ENCODE data around the gene PIEZO1.
"Not testable (repeated sequence)": the region's sequence is repeated elsewhere in the genome, so short reads cannot be mapped to it uniquely, and the experiment has no call there.

The PIEZO1 gene

DNA sequence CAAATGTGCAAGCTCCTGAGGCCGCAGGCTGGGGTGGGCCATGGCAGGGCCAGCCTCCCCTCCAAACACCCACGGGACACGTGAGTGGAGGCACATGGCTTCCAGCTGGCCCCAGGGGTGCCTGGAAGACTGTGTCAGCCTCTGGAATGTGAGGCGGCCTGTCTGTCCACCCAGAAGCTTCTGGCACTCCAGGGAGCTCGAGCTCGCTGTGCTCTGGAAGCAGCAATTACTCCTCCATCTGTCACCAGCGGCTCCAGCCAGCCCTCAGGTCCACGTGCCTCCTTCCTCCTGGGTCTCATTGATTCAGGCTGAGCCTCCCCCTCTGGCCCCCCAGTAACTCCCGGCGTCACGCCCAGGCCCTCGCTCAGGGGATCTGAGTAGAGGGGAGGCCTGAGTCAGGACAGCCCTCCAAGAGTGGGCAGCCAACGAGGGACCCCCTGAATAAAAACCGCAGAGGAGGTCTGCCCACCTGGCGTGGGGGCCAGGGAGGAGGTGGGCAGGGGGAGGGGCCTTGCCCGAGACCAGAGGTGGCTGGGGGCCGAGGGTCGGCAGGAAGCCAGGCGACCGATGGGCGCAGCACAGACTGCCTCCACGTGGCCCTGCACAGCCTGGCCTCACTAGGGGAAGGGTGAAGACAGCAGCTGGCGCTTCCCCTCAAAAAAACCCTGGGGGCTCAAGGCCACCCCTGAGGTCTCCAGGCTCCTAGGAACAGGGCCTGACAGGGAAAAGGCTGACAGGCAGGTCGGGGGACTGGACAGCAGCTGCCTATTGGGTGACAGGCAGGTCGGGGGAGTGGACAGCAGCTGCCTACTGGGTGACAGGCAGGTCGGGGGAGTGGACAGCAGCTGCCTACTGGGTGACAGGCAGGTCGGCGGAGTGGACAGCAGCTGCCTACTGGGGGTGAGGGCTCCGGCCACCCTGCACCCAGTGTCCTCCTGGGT, 11.9 kb downstream of the PIEZO1 start:
- H3K27me3 ChIP-seq (ENCODE audit: control insufficient read depth, insufficient read depth, low read length): no peaks in the 10 kb centered on the region
- peaks cover 21% of the 10 kb centered on the region for H3K4me1 ChIP-seq (ENCODE audit: control insufficient read depth, insufficient read depth, low read length)
- H3K9me3 ChIP-seq (ENCODE audit: control insufficient read depth, low read length): no peaks in the 10 kb centered on the region
- no peak overlapping the region for H3K4me3 ChIP-seq (ENCODE audit: low read length)
- no peak overlapping the region for H3K9ac ChIP-seq (ENCODE audit: low read length)
- no peaks in the 10 kb centered on the region for H3K36me3 ChIP-seq (ENCODE audit: control insufficient read depth, insufficient read depth, low read length)

DNA sequence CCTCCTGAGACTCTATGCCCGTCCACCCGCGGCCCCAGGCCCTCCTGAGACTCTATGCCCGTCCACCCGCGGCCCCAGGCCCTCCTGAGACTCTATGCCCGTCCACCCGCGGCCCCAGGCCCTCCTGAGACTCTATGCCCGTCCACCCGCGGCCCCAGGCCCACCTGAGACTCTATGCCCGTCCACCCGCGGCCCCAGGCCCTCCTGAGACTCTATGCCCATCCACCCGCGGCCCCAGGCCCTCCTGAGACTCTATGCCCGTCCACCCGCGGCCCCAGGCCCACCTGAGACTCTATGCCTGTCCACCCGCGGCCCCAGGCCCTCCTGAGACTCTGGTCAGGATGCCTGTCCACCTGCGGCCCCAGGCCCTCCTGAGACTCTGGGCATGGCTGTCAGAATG, 13.2 kb downstream of the PIEZO1 start:
- H3K27me3 ChIP-seq (ENCODE audit: control insufficient read depth, insufficient read depth, low read length); H3K36me3 ChIP-seq (ENCODE audit: control insufficient read depth, insufficient read depth, low read length); H3K4me3 ChIP-seq (ENCODE audit: low read length); H3K9ac ChIP-seq (ENCODE audit: low read length); H3K9me3 ChIP-seq (ENCODE audit: control insufficient read depth, low read length): not testable (repeated sequence)
- peaks cover 21% of the 10 kb centered on the region for H3K4me1 ChIP-seq (ENCODE audit: control insufficient read depth, insufficient read depth, low read length)

DNA sequence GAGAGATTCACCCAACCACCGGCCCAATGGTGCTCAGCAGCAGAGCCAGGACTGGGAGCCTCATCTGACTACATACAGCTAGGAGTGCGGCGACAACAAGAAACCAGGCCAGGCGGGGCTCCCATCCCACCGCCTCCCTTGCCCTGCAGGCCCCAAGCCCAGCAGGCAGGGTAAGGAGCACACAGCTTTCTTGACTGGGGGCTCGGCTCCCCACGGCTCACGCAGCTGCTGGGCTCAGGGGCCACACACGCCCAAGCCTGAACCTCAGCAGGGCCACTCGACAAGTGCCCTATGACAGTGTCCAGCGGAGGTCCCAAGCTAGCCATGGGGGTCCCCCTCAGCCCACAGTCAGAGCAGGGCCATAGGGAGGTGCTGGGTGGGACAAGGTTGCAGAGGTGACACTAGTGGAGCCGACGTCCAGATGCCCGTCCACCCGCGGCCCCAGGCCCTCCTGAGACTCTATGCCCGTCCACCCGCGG, 13.7 kb downstream of the PIEZO1 start:
- Histone ChIP-seq H3K9me3 (ENCODE audit: control insufficient read depth, low read length) (no peaks in the 10 kb centered on the region), H3K36me3 (ENCODE audit: control insufficient read depth, insufficient read depth, low read length) (no peaks in the 10 kb centered on the region), H3K9ac (ENCODE audit: low read length) (no peak overlapping the region), H3K4me1 (ENCODE audit: control insufficient read depth, insufficient read depth, low read length) (peaks cover 21% of the 10 kb centered on the region), H3K27me3 (ENCODE audit: control insufficient read depth, insufficient read depth, low read length) (no peaks in the 10 kb centered on the region), H3K4me3 (ENCODE audit: low read length) (no peak overlapping the region)

DNA sequence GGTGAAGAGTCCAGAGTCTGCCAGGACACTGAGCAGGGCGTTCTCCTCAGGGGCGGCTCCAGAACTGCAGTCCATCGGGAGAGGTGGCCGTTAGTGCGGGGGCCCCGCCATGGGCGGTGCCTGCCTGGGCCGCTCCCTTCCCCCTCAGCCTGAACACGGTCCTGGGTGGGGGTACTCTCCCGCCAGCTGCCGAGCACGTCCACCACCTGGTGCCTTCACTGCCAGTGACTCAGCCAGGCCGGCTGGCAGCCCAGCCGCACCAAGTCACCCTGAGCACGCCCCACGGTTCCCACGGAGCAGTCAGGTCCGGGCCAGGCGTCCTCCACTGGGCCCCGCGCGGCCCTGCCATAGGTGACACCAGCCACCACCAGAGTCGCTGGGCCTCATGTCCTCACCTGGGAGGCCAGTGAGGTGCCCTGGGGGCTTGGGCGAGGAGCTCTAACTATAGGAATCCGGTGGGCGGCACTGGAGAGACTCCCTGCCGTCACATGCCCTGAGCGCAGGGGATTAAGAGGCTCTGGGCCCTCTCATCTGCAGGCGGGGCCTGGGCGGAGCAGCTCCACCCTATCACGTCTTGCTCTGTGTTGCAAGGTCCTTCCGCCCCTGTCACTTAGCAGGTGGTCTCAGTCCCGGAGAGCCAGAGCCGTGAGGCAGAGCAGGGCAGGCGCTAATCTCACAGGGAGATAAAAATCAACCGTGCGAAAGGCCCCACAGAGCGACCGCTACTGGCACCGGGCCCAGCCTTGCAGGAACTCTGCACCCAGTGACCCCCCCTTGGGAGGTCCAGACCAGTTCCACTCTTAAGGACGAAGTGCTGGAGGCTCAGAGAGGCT, 14.3 kb downstream of the PIEZO1 start:
- no peaks in the 10 kb centered on the region for H3K27me3 ChIP-seq (ENCODE audit: control insufficient read depth, insufficient read depth, low read length)
- H3K4me3 ChIP-seq (ENCODE audit: low read length): no peak overlapping the region
- H3K9me3 ChIP-seq (ENCODE audit: control insufficient read depth, low read length): no peaks in the 10 kb centered on the region
- peaks cover 21% of the 10 kb centered on the region for H3K4me1 ChIP-seq (ENCODE audit: control insufficient read depth, insufficient read depth, low read length)
- no peak overlapping the region for H3K9ac ChIP-seq (ENCODE audit: low read length)
- no peaks in the 10 kb centered on the region for H3K36me3 ChIP-seq (ENCODE audit: control insufficient read depth, insufficient read depth, low read length)

DNA sequence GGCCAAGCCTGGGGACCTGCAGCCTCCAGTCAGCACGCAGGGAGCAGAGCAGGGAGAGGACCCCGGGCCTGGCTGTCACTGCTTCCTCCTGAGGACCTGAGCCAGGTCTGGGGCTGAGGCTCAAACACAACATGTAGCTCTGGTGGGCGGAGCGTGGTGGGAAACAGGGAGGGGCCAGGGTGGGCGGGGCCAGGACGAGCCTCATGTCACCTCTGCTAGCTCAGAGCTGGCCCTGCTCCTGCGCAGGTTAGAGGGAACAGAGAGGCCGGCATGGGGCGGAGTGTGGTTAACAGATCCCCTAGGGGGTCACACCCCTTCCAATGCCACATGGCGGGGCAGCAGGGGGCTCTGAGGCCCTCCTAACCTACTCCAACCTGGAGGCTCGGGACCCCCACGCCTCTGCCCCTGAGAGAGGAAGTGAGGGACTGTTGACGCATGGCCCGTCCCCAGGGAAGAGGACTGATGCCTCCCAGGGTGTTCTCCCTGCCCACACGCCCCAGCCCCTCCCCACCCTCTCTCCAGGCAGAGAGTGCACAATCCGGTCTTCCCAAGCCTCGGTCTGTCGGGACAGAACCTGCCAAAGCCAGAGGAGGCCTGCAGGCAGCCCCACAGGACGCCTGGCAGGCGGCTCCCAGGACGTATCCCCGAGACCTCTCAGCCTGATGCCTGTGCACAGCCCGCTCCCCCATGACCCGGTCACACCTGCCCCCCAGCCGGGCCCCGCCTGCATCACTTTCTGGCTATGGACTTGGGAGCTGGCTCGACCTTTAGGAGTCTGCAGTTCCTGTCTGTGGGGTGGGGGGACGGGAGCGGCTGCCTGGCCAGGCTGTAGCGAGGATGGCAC, 15.2 kb downstream of the PIEZO1 start:
- Histone ChIP-seq H3K27me3 (ENCODE audit: control insufficient read depth, insufficient read depth, low read length) (no peaks in the 10 kb centered on the region), H3K9ac (ENCODE audit: low read length) (no peak overlapping the region), H3K4me3 (ENCODE audit: low read length) (no peak overlapping the region), H3K9me3 (ENCODE audit: control insufficient read depth, low read length) (no peaks in the 10 kb centered on the region), H3K36me3 (ENCODE audit: control insufficient read depth, insufficient read depth, low read length) (no peaks in the 10 kb centered on the region), H3K4me1 (ENCODE audit: control insufficient read depth, insufficient read depth, low read length) (peaks cover 21% of the 10 kb centered on the region)

DNA sequence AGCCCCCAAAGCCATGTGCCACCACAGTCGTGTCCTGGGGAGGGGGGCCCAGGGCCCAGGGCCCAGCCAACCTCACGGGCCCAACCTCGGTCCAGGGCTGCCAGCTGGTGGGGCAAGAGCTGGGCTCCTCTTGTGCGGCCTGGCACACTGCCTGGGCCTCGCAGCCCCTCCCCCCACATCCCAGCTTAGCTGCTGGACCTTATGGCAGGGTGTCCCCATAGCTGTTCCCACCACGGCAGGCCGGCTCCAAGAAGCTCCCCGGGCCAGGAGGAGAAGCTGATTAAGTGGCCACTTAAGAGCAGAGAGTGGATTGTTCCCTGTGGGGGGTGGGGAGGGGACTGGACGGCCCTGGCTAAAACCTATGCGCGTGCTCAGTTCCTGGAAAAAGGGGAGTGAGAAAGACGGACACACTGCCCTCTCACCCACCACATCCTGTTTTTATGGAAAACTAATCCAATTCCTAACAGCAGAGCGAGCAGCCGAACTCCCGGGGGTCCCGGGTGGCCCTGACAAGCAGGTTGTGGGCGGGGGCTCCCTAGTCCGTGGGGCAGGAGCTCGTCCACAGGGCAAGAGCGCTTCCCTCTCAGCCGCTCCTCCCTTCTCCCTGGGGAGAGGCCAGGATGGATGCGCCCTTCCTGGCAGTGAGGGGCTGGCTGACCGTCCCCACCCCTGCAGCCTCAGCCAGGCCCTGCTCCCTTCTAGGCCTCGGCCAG, 16.8 kb downstream of the PIEZO1 start:
- H3K4me1 ChIP-seq (ENCODE audit: control insufficient read depth, insufficient read depth, low read length): peaks cover 23% of the 10 kb centered on the region
- H3K4me3 ChIP-seq (ENCODE audit: low read length): no peak overlapping the region
- no peaks in the 10 kb centered on the region for H3K27me3 ChIP-seq (ENCODE audit: control insufficient read depth, insufficient read depth, low read length)
- H3K9ac ChIP-seq (ENCODE audit: low read length): no peak overlapping the region
- no peaks in the 10 kb centered on the region for H3K9me3 ChIP-seq (ENCODE audit: control insufficient read depth, low read length)
- H3K36me3 ChIP-seq (ENCODE audit: control insufficient read depth, insufficient read depth, low read length): no peaks in the 10 kb centered on the region

DNA sequence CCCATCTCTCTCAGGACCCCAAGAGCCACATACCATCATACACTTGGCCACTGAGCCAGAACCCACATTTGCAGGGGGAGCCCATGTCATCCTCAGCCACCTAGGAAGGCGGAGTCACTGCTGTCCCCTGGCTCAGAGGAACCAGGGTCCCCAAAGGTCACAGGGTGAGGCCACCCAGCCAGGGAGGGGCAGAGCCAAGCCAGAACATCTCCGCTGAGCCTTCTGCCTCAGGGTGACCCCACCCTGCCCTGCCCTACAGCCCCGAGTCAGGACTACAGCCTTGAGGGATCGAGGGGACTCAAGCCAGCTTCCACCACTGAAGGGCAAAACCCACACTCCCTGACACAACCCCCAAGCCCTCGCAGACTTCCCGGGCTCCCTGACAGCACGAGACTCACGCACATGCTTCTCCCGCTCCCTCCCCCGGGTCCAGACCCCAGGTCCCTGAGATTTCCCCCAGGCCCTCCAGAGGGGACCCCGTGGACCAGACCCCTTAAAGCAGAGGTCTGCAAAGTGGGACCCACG, 17.4 kb downstream of the PIEZO1 start:
- peaks cover 23% of the 10 kb centered on the region for H3K4me1 ChIP-seq (ENCODE audit: control insufficient read depth, insufficient read depth, low read length)
- no peaks in the 10 kb centered on the region for H3K27me3 ChIP-seq (ENCODE audit: control insufficient read depth, insufficient read depth, low read length)
- no peak overlapping the region for H3K4me3 ChIP-seq (ENCODE audit: low read length)
- H3K9ac ChIP-seq (ENCODE audit: low read length): no peak overlapping the region
- no peaks in the 10 kb centered on the region for H3K9me3 ChIP-seq (ENCODE audit: control insufficient read depth, low read length)
- no peaks in the 10 kb centered on the region for H3K36me3 ChIP-seq (ENCODE audit: control insufficient read depth, insufficient read depth, low read length)

DNA sequence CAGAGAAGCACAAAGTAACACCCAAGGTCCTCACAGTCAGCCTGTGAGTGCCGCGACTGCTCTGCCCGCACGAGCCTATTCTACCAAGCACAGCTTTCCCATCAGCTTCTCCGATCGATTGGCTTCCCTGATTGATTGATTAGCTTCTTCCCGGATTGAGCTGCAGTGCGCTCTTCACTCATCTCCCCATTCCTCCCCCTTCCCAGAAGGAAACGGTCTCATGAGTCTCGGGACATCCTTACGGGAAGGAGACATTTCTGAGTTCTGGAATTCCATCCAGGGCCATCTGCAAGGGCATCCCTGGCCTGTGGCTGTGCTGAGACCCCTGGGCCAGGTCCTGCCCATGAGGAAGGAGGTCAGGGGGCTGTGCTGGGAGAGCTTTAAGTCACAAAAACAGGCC, 18.0 kb downstream of the PIEZO1 start:
- H3K36me3 ChIP-seq (ENCODE audit: control insufficient read depth, insufficient read depth, low read length): no peaks in the 10 kb centered on the region
- no peaks in the 10 kb centered on the region for H3K9me3 ChIP-seq (ENCODE audit: control insufficient read depth, low read length)
- no peaks in the 10 kb centered on the region for H3K27me3 ChIP-seq (ENCODE audit: control insufficient read depth, insufficient read depth, low read length)
- H3K4me3 ChIP-seq (ENCODE audit: low read length): no peak overlapping the region
- peaks cover 23% of the 10 kb centered on the region for H3K4me1 ChIP-seq (ENCODE audit: control insufficient read depth, insufficient read depth, low read length)
- no peak overlapping the region for H3K9ac ChIP-seq (ENCODE audit: low read length)

DNA sequence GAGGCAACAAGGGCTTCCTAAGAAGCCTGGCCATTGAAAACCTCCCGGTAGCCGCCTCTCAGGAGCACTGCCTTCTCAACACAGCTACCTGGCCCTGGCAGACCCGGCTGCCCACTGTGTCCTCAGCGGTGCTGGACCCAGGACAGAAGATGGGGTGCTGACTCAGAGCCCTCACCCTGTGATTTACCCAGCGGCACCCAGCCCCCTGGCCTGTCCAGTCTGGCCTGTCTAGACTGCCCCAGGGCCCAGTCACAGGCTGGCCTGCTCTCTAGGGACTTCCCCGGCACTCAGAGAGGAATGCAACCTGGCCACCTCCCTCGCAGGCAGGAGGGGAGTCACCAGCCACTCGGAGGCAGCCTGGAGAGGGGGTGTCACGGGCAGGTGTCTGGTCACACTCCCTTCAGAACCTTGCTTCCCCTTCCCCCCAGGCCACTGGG, 20.1 kb downstream of the PIEZO1 start:
- Histone ChIP-seq H3K36me3 (ENCODE audit: control insufficient read depth, insufficient read depth, low read length) (no peaks in the 10 kb centered on the region), H3K4me1 (ENCODE audit: control insufficient read depth, insufficient read depth, low read length) (peaks cover 16% of the 10 kb centered on the region), H3K9me3 (ENCODE audit: control insufficient read depth, low read length) (no peaks in the 10 kb centered on the region), H3K9ac (ENCODE audit: low read length) (no peak overlapping the region), H3K27me3 (ENCODE audit: control insufficient read depth, insufficient read depth, low read length) (no peaks in the 10 kb centered on the region), H3K4me3 (ENCODE audit: low read length) (no peak overlapping the region)

DNA sequence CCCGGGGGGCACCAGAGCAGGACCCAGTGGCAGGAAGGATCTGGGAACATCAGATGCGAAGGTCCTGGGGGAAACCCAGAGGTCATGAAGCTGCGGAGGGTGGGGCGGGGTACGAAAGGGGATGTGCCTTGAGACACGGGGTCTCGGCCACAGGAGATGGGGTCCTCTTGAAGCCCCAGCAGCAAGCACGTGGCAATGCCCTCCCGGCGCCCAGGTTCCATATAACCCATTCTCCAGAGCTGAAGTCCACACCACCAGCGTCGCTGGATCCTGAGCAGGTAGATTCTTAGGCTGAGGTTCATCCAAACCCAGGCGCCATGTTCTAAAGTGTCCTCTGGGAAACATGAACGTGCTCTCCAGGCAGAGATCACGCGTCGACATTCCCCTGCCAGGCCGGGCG, 20.9 kb downstream of the PIEZO1 start:
- no peaks in the 10 kb centered on the region for H3K36me3 ChIP-seq (ENCODE audit: control insufficient read depth, insufficient read depth, low read length)
- H3K27me3 ChIP-seq (ENCODE audit: control insufficient read depth, insufficient read depth, low read length): no peaks in the 10 kb centered on the region
- H3K4me1 ChIP-seq (ENCODE audit: control insufficient read depth, insufficient read depth, low read length): peaks cover 22% of the 10 kb centered on the region
- H3K9me3 ChIP-seq (ENCODE audit: control insufficient read depth, low read length): no peaks in the 10 kb centered on the region
- no peak overlapping the region for H3K9ac ChIP-seq (ENCODE audit: low read length)
- H3K4me3 ChIP-seq (ENCODE audit: low read length): no peak overlapping the region

DNA sequence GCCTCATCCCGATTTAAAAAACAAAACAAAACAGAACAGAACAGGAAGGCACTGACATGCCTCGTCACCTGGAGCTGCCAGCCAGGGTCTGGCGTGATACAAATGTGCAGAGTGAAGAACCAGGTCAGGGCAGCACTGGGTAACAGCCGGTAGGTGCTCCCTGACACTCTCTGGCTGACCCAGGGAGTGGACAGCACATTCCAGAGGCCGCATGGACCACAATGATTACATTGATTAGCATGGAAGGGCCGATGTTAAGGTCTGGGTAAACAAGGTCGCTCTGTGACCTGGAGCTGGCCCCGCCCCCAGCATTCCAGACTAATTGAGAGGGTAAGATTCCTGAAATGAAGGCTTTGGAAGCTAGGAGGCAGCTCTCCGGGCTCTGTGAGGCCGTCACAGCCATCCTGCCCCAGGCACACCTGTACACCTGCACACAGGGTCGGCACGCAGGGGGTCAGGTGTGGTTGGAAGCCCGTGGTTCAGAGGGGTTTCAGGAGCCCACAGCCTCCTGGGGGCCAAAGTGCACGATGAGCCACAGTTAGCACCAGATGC, 21.4 kb downstream of the PIEZO1 start:
- Histone ChIP-seq H3K4me1 (ENCODE audit: control insufficient read depth, insufficient read depth, low read length) (peaks cover 22% of the 10 kb centered on the region), H3K9me3 (ENCODE audit: control insufficient read depth, low read length) (no peaks in the 10 kb centered on the region), H3K36me3 (ENCODE audit: control insufficient read depth, insufficient read depth, low read length) (no peaks in the 10 kb centered on the region), H3K27me3 (ENCODE audit: control insufficient read depth, insufficient read depth, low read length) (no peaks in the 10 kb centered on the region), H3K4me3 (ENCODE audit: low read length) (no peak overlapping the region), H3K9ac (ENCODE audit: low read length) (no peak overlapping the region)

All from mucosa of stomach (tissue), 1 donor.